HepG2 (cell line): Measurements from ENCODE around the gene MARK2. TPM values are rescaled to one million over a fixed set of nuclear protein-coding genes. Genes with fewer than 3 reads are reported as not detected.

Experiments
- AFF4 ChIP-seq: sonication (generic); formaldehyde crosslinking; IDR thresholded peaks from 2 replicates; pipeline ENCODE4 v1.4.0; 2020; ENCODE audit warnings: missing genetic modification reagents
- CHD4 ChIP-seq: fragments of 200-600 bp; sonication (generic); IDR thresholded peaks from 2 replicates; pipeline ENCODE4 v1.7.0; 2017; ENCODE audit warnings: mild to moderate bottlenecking, low read length, borderline replicate concordance
- GPBP1L1 ChIP-seq: sonication (generic); formaldehyde crosslinking; IDR thresholded peaks from 2 replicates; pipeline ENCODE4 v1.5.0; 2020; ENCODE audit warnings: mild to moderate bottlenecking, missing genetic modification reagents
- HMGA1 ChIP-seq: sonication (generic); formaldehyde crosslinking; conservative IDR thresholded peaks from 2 replicates; pipeline ENCODE4 v1.4.0; 2020; ENCODE audit warnings: missing genetic modification reagents
- MAFF ChIP-seq: IDR thresholded peaks from 2 replicates; pipeline ENCODE4 v1.6.1; 2011; ENCODE audit warnings: low read depth, low read length, improper control_type of control experiment
- SAP130 ChIP-seq: IDR thresholded peaks from 2 replicates; pipeline ENCODE4 v1.6.1; 2016; ENCODE audit warnings: low read depth
- SRSF4 ChIP-seq: fragments of 200-400 bp; formaldehyde crosslinking; IDR thresholded peaks from one replicate; pipeline ENCODE4 v1.6.1; 2018; ENCODE audit warnings: mild to moderate bottlenecking, low read depth, low read length, moderate library complexity; ENCODE audit not compliant: poor library complexity, severe bottlenecking
- TBX3 ChIP-seq: fragments of 450-650 bp; IDR thresholded peaks from 2 replicates; pipeline ENCODE4 v1.6.1; 2017; ENCODE audit warnings: antibody characterized with exemption, mild to moderate bottlenecking, inconsistent platforms, borderline replicate concordance
- TEAD2 ChIP-seq: sonication (generic); formaldehyde crosslinking; IDR thresholded peaks from 2 replicates; pipeline ENCODE4 v1.9.0; 2021; ENCODE audit warnings: missing genetic modification reagents
- TFAP4 ChIP-seq: sonication (generic); IDR thresholded peaks from 2 replicates; pipeline ENCODE4 v1.6.1; 2016; ENCODE audit warnings: low read depth, borderline replicate concordance
- ZFP91 ChIP-seq: sonication (generic); formaldehyde crosslinking; IDR thresholded peaks from 2 replicates; pipeline ENCODE4 v1.9.0; 2022; ENCODE audit warnings: missing genetic modification reagents, mild to moderate bottlenecking, borderline replicate concordance
- ZKSCAN1 ChIP-seq: fragments of 150-350 bp; IDR thresholded peaks from 2 replicates; pipeline ENCODE4 v1.6.1; 2014; ENCODE audit warnings: low read length
- ZMYM4 ChIP-seq: sonication (generic); formaldehyde crosslinking; IDR thresholded peaks from 2 replicates; pipeline ENCODE4 v1.8.1; 2023; ENCODE audit warnings: mild to moderate bottlenecking, missing genetic modification reagents
- ZNF142 ChIP-seq: sonication (generic); formaldehyde crosslinking; IDR thresholded peaks from 2 replicates; pipeline ENCODE4 v1.4.0; 2020; ENCODE audit warnings: missing genetic modification reagents
- ZSCAN25 ChIP-seq: sonication (generic); formaldehyde crosslinking; IDR thresholded peaks from 2 replicates; pipeline ENCODE4 v1.8.0; 2022; ENCODE audit warnings: mild to moderate bottlenecking, missing genetic modification reagents
- polyA plus RNA-seq, 8 experiments: library from polyadenylated mRNA; depleted of rRNA in 3 of 8; stranded (reverse) in 7 of 8; unstranded in 1 of 8; fragments of >200 nt; fragmentation: Illumina TruSeq in 4 of 8; extraction: Trizol in 4 of 8; gene quantifications; 2 replicates each; pipeline versions ENCODE4 v1.2.1 to v1.2.3, GENCODE V29; 2011 to 2016; ENCODE audit warnings: low read depth in 4 of 8, missing spikeins in 1 of 8, mixed read lengths in 1 of 8; ENCODE audit not compliant: insufficient read depth in 1 of 8
- total RNA-seq, 5 experiments: library from RNA; depleted of rRNA; stranded (reverse); fragments of >200 nt; fragmentation: Illumina TruSeq; extraction: Trizol; gene quantifications; 2 replicates each; pipeline ENCODE4 v1.2.3, GENCODE V29; 2016; ENCODE audit warnings: low read depth in 1 of 5

The MARK2 gene
- total and polyA plus RNA-seq, 2 of the 13 experiments (the other 11 are each of a cell fraction or from before 2014, with no cell fraction given): 13.5 to 13.9 TPM

- TF ChIP-seq TFAP4: peak; percentile 43; the same call in 1 of the 2 replicates
- no peak for TF ChIP-seq AFF4 (CRISPR knock-in tag)
- no peak for TF ChIP-seq MAFF
- no peak for TF ChIP-seq CHD4
- no peak for TF ChIP-seq ZNF142 (CRISPR knock-in tag)
- TF ChIP-seq ZSCAN25 (CRISPR knock-in tag): peak; percentile 62; the same call in 1 of the 2 replicates
- TF ChIP-seq HMGA1 (CRISPR knock-in tag): no peak
- peak; percentile 31; the same call in 1 of the 2 replicates for TF ChIP-seq SAP130 (CRISPR knock-in tag)
- TF ChIP-seq GPBP1L1 (CRISPR knock-in tag): no peak
- TF ChIP-seq ZKSCAN1: peak; percentile 77
- no peak for TF ChIP-seq TEAD2 (CRISPR knock-in tag)
- peak; percentile 24; the same call in 1 of the 2 replicates for TF ChIP-seq ZFP91 (CRISPR knock-in tag)
- no peak for TF ChIP-seq SRSF4
- TF ChIP-seq TBX3: no peak
- TF ChIP-seq ZMYM4 (CRISPR knock-in tag): no peak
These were observed 9.0 kb upstream of the MARK2 start (continued) for GRCh38 chr11:63829823-63830489.
